ENCODE data around the gene DENND1A.
"Not testable (repeated sequence)": the region's sequence is repeated elsewhere in the genome, so short reads cannot be mapped to it uniquely, and the experiment has no call there.

DENND1A gene

GRCh38 chr9:123335193-123335985 lies 594.5 kb downstream of the DENND1A start:
- no peak for TF ChIP-seq CTCF (IDR thresholded peaks at IDR 0.05; ENCODE audit: borderline replicate concordance, control extremely low read depth, extremely low read depth, insufficient read depth, missing control alignments)
- no peak for DNase-seq (ENCODE audit: low spot score)
- in situ Hi-C loops (cut with MboI; ENCODE audit: low sequenced_read_pairs, unreplicated experiment), result no loop called here

GRCh38 chr9:123334639-123335038 lies 595.3 kb downstream of the DENND1A start:
- TF ChIP-seq CTCF (IDR thresholded peaks at IDR 0.05; ENCODE audit: borderline replicate concordance, control extremely low read depth, extremely low read depth, insufficient read depth, missing control alignments), result no peak
- no peak for DNase-seq (ENCODE audit: low spot score)
- in situ Hi-C loops (cut with MboI; ENCODE audit: low sequenced_read_pairs, unreplicated experiment), result no loop called here

GRCh38 chr9:123333058-123333669 lies 596.8 kb downstream of the DENND1A start:
- in situ Hi-C loops (cut with MboI; ENCODE audit: low sequenced_read_pairs, unreplicated experiment), result not testable (repeated sequence)

GRCh38 chr9:123331346-123332060 lies 598.4 kb downstream of the DENND1A start:
- in situ Hi-C loops (cut with MboI; ENCODE audit: low sequenced_read_pairs, unreplicated experiment), result no loop called here
- TF ChIP-seq CTCF (IDR thresholded peaks at IDR 0.05; ENCODE audit: borderline replicate concordance, control extremely low read depth, extremely low read depth, insufficient read depth, missing control alignments), result no peak

More at GRCh38 chr9:123333058-123333669, 596.8 kb downstream of the DENND1A start:
- DNase-seq (ENCODE audit: low spot score), result not testable (repeated sequence)

More at GRCh38 chr9:123331346-123332060, 598.4 kb downstream of the DENND1A start:
- no peak for DNase-seq (ENCODE audit: low spot score)
